Panc1 (cell line): ENCODE data around the gene DNASE1L3.

Source experiments
- CTCF ChIP-seq: fragments of 450-650 bp; IDR thresholded peaks from 2 replicates; pipeline ENCODE4 v1.5.1; 2017; ENCODE audit warnings: mild to moderate bottlenecking
- POLR2AphosphoS5 ChIP-seq: IDR thresholded peaks from 2 replicates; pipeline ENCODE4 v1.6.1; 2012; ENCODE audit warnings: mild to moderate bottlenecking, low read depth, low read length, moderate library complexity
- REST ChIP-seq, 2 experiments: IDR thresholded peaks; 2 replicates each; pipeline ENCODE4 v1.6.1; 2011 to 2012; ENCODE audit warnings: low read depth in 2 of 2, control low read depth in 1 of 2, low read length in 1 of 2, mild to moderate bottlenecking in 1 of 2, moderate library complexity in 1 of 2; ENCODE audit not compliant: insufficient read depth in 1 of 2
- TCF7L2 ChIP-seq: IDR thresholded peaks from 2 replicates; pipeline ENCODE4 v1.6.1; 2011; ENCODE audit warnings: mild to moderate bottlenecking, low read depth, low read length, inconsistent platforms

- TF ChIP-seq CTCF (no peak), TCF7L2 (no peak), POLR2AphosphoS5 (no peak), REST (IDR thresholded peaks at IDR 0.05; ENCODE audit: insufficient read depth in 1 of 2, low read depth in 2 of 2, low read length in 1 of 2) (no peak)
These were observed 4.8 kb downstream of the DNASE1L3 start for GRCh38 chr3:58205981-58206380.
